ENCODE measurements around the gene COL4A6.

Gene COL4A6

GRCh38 chrX:108292053-108292452 is 146.2 kb downstream of the COL4A6 start:
- no peaks in the 10 kb centered on the region for H3K9me3 ChIP-seq (replicated peaks in 1 of 2; ENCODE audit: control insufficient read depth in 2 of 2, insufficient read depth in 1 of 2, low read depth in 1 of 2, low read length in 2 of 2)
- H3K4me3 ChIP-seq (ENCODE audit: low read length in 2 of 2) = no peak overlapping the region
- no CpG with 5 or more reads among the region's 3 CpGs for WGBS, 2 donors (ENCODE audit: extremely low coverage in 2 of 2, insufficient read length in 2 of 2, insufficient replicate concordance in 1 of 2)
- H3K4me1 ChIP-seq (ENCODE audit: control insufficient read depth in 2 of 2, insufficient read depth in 1 of 2, low read depth in 1 of 2, low read length in 2 of 2) = no peaks in the 10 kb centered on the region
- no peak overlapping the region for H3K27ac ChIP-seq (replicated peaks; ENCODE audit: low read length)
- H2BK15ac ChIP-seq (ENCODE audit: low read length) = no peak overlapping the region
- no peak overlapping the region for H3K4ac ChIP-seq (ENCODE audit: low read length)
- H2AFZ ChIP-seq (ENCODE audit: low read length) = no peak overlapping the region
- H3K27me3 ChIP-seq (ENCODE audit: control insufficient read depth in 3 of 3, insufficient read depth in 3 of 3, low read depth in 1 of 3, low read length in 3 of 3) = no peaks in the 10 kb centered on the region
- no peak overlapping the region for H2BK5ac ChIP-seq (ENCODE audit: low read length)
- H3K18ac ChIP-seq (ENCODE audit: low read length) = no peak overlapping the region
- no peak overlapping the region for H2BK120ac ChIP-seq (ENCODE audit: low read depth, low read length)
- H3K14ac ChIP-seq (ENCODE audit: low read length) = no peak overlapping the region
- H3K4me2 ChIP-seq (ENCODE audit: insufficient read depth, low read length, poor library complexity, severe bottlenecking) = no peak overlapping the region
- H4K91ac ChIP-seq (ENCODE audit: low read depth, low read length, poor library complexity) = no peak overlapping the region
- no peaks in the 10 kb centered on the region for H3K36me3 ChIP-seq (replicated peaks in 1 of 2; ENCODE audit: control insufficient read depth in 2 of 2, insufficient read depth in 2 of 2, low read length in 2 of 2)
- no peak overlapping the region for H2BK12ac ChIP-seq (ENCODE audit: low read length)
- no peak overlapping the region for H4K8ac ChIP-seq (ENCODE audit: low read depth, low read length)
- no peak overlapping the region for H3K23ac ChIP-seq (ENCODE audit: low read depth, low read length, poor library complexity)
- no peak for DNase-seq (ENCODE audit: low spot score)
- no peaks in the 10 kb centered on the region for H3K79me1 ChIP-seq (ENCODE audit: low read depth, low read length)
- no peak overlapping the region for H3K9ac ChIP-seq (ENCODE audit: low read depth, low read length, poor library complexity)
- H2AK5ac ChIP-seq (ENCODE audit: low read depth, low read length) = no peak overlapping the region

GRCh38 chrX:108285918-108286317 is 152.3 kb downstream of the COL4A6 start:
- H2AFZ ChIP-seq (ENCODE audit: low read length) = no peak overlapping the region
- no peak overlapping the region for H3K23ac ChIP-seq (ENCODE audit: low read depth, low read length, poor library complexity)
- H2BK5ac ChIP-seq (ENCODE audit: low read length) = no peak overlapping the region
- no peaks in the 10 kb centered on the region for H3K9me3 ChIP-seq (replicated peaks in 1 of 2; ENCODE audit: control insufficient read depth in 2 of 2, insufficient read depth in 1 of 2, low read depth in 1 of 2, low read length in 2 of 2)
- H4K8ac ChIP-seq (ENCODE audit: low read depth, low read length) = no peak overlapping the region
- H3K27me3 ChIP-seq (ENCODE audit: control insufficient read depth in 3 of 3, insufficient read depth in 3 of 3, low read depth in 1 of 3, low read length in 3 of 3) = no peaks in the 10 kb centered on the region
- H2BK15ac ChIP-seq (ENCODE audit: low read length) = no peak overlapping the region
- no peaks in the 10 kb centered on the region for H3K4me1 ChIP-seq (ENCODE audit: control insufficient read depth in 2 of 2, insufficient read depth in 1 of 2, low read depth in 1 of 2, low read length in 2 of 2)
- H3K4me2 ChIP-seq (ENCODE audit: insufficient read depth, low read length, poor library complexity, severe bottlenecking) = no peak overlapping the region
- H3K14ac ChIP-seq (ENCODE audit: low read length) = no peak overlapping the region
- H4K91ac ChIP-seq (ENCODE audit: low read depth, low read length, poor library complexity) = no peak overlapping the region
- no peak overlapping the region for H3K4ac ChIP-seq (ENCODE audit: low read length)
- H3K9ac ChIP-seq (ENCODE audit: low read depth, low read length, poor library complexity) = no peak overlapping the region
- no peak overlapping the region for H3K18ac ChIP-seq (ENCODE audit: low read length)
- no peaks in the 10 kb centered on the region for H3K79me1 ChIP-seq (ENCODE audit: low read depth, low read length)
- no peak overlapping the region for H3K4me3 ChIP-seq (ENCODE audit: low read length in 2 of 2)
- no peak for DNase-seq (ENCODE audit: low spot score)
- no CpG with 5 or more reads among the region's 2 CpGs for WGBS, 2 donors (ENCODE audit: extremely low coverage in 2 of 2, insufficient read length in 2 of 2, insufficient replicate concordance in 1 of 2)
- no peak overlapping the region for H2AK5ac ChIP-seq (ENCODE audit: low read depth, low read length)
- H3K36me3 ChIP-seq (replicated peaks in 1 of 2; ENCODE audit: control insufficient read depth in 2 of 2, insufficient read depth in 2 of 2, low read length in 2 of 2) = no peaks in the 10 kb centered on the region
- no peak overlapping the region for H3K27ac ChIP-seq (replicated peaks; ENCODE audit: low read length)
- H2BK12ac ChIP-seq (ENCODE audit: low read length) = no peak overlapping the region
- no peak overlapping the region for H2BK120ac ChIP-seq (ENCODE audit: low read depth, low read length)

- WGBS, 2 donors (ENCODE audit: extremely low coverage in 2 of 2, insufficient read length in 2 of 2, insufficient replicate concordance in 1 of 2) = no CpG with 5 or more reads among the region's 2 CpGs
- H3K27ac ChIP-seq (replicated peaks; ENCODE audit: low read length) = no peak overlapping the region
Observed at GRCh38 chrX:108285356-108285755, 152.9 kb downstream of the COL4A6 start.

GRCh38 chrX:108275732-108276131 is 162.5 kb downstream of the COL4A6 start:
- no peak overlapping the region for H2AFZ ChIP-seq (ENCODE audit: low read length)
- no peak overlapping the region for H2AK5ac ChIP-seq (ENCODE audit: low read depth, low read length)
- DNase-seq (ENCODE audit: low spot score) = no peak
- no peak overlapping the region for H3K4ac ChIP-seq (ENCODE audit: low read length)
- H3K27me3 ChIP-seq (ENCODE audit: control insufficient read depth in 3 of 3, insufficient read depth in 3 of 3, low read depth in 1 of 3, low read length in 3 of 3) = no peaks in the 10 kb centered on the region
- no peak overlapping the region for H4K8ac ChIP-seq (ENCODE audit: low read depth, low read length)
- no peak overlapping the region for H3K4me2 ChIP-seq (ENCODE audit: insufficient read depth, low read length, poor library complexity, severe bottlenecking)
- H2BK12ac ChIP-seq (ENCODE audit: low read length) = no peak overlapping the region
- no peaks in the 10 kb centered on the region for H3K79me1 ChIP-seq (ENCODE audit: low read depth, low read length)
- no CpG with 5 or more reads among the region's 4 CpGs for WGBS, 2 donors (ENCODE audit: extremely low coverage in 2 of 2, insufficient read length in 2 of 2, insufficient replicate concordance in 1 of 2)
- H4K91ac ChIP-seq (ENCODE audit: low read depth, low read length, poor library complexity) = no peak overlapping the region
- H3K36me3 ChIP-seq (replicated peaks in 1 of 2; ENCODE audit: control insufficient read depth in 2 of 2, insufficient read depth in 2 of 2, low read length in 2 of 2) = no peaks in the 10 kb centered on the region
- H3K4me1 ChIP-seq (ENCODE audit: control insufficient read depth in 2 of 2, insufficient read depth in 1 of 2, low read depth in 1 of 2, low read length in 2 of 2) = no peaks in the 10 kb centered on the region
- peaks cover 0 to 1% of the 10 kb centered on the region in 2 donors for H3K9me3 ChIP-seq (replicated peaks in 1 of 2; ENCODE audit: control insufficient read depth in 2 of 2, insufficient read depth in 1 of 2, low read depth in 1 of 2, low read length in 2 of 2)
- no peak overlapping the region for H3K18ac ChIP-seq (ENCODE audit: low read length)
- no peak overlapping the region for H3K27ac ChIP-seq (replicated peaks; ENCODE audit: low read length)
- no peak overlapping the region for H3K9ac ChIP-seq (ENCODE audit: low read depth, low read length, poor library complexity)
- no peak overlapping the region for H3K14ac ChIP-seq (ENCODE audit: low read length)
- no peak overlapping the region for H2BK5ac ChIP-seq (ENCODE audit: low read length)
- no peak overlapping the region for H2BK15ac ChIP-seq (ENCODE audit: low read length)
- no peak overlapping the region for H3K4me3 ChIP-seq (ENCODE audit: low read length in 2 of 2)
- H3K23ac ChIP-seq (ENCODE audit: low read depth, low read length, poor library complexity) = no peak overlapping the region
- H2BK120ac ChIP-seq (ENCODE audit: low read depth, low read length) = no peak overlapping the region

More at GRCh38 chrX:108285356-108285755, 152.9 kb downstream of the COL4A6 start:
- H3K4me1 ChIP-seq (ENCODE audit: control insufficient read depth in 2 of 2, insufficient read depth in 1 of 2, low read depth in 1 of 2, low read length in 2 of 2) = no peaks in the 10 kb centered on the region
- H3K14ac ChIP-seq (ENCODE audit: low read length) = no peak overlapping the region
- DNase-seq (ENCODE audit: low spot score) = no peak
- H2BK15ac ChIP-seq (ENCODE audit: low read length) = no peak overlapping the region
- no peak overlapping the region for H3K9ac ChIP-seq (ENCODE audit: low read depth, low read length, poor library complexity)
- no peaks in the 10 kb centered on the region for H3K9me3 ChIP-seq (replicated peaks in 1 of 2; ENCODE audit: control insufficient read depth in 2 of 2, insufficient read depth in 1 of 2, low read depth in 1 of 2, low read length in 2 of 2)
- H3K4me2 ChIP-seq (ENCODE audit: insufficient read depth, low read length, poor library complexity, severe bottlenecking) = no peak overlapping the region
- no peak overlapping the region for H2BK120ac ChIP-seq (ENCODE audit: low read depth, low read length)
- no peaks in the 10 kb centered on the region for H3K36me3 ChIP-seq (replicated peaks in 1 of 2; ENCODE audit: control insufficient read depth in 2 of 2, insufficient read depth in 2 of 2, low read length in 2 of 2)
- no peak overlapping the region for H3K4ac ChIP-seq (ENCODE audit: low read length)
- H3K18ac ChIP-seq (ENCODE audit: low read length) = no peak overlapping the region
- no peaks in the 10 kb centered on the region for H3K27me3 ChIP-seq (ENCODE audit: control insufficient read depth in 3 of 3, insufficient read depth in 3 of 3, low read depth in 1 of 3, low read length in 3 of 3)
- no peaks in the 10 kb centered on the region for H3K79me1 ChIP-seq (ENCODE audit: low read depth, low read length)
- no peak overlapping the region for H2BK5ac ChIP-seq (ENCODE audit: low read length)
- no peak overlapping the region for H3K23ac ChIP-seq (ENCODE audit: low read depth, low read length, poor library complexity)
- no peak overlapping the region for H2AK5ac ChIP-seq (ENCODE audit: low read depth, low read length)
- no peak overlapping the region for H4K91ac ChIP-seq (ENCODE audit: low read depth, low read length, poor library complexity)
- no peak overlapping the region for H2BK12ac ChIP-seq (ENCODE audit: low read length)
- no peak overlapping the region for H4K8ac ChIP-seq (ENCODE audit: low read depth, low read length)
- no peak overlapping the region for H2AFZ ChIP-seq (ENCODE audit: low read length)
- H3K4me3 ChIP-seq (ENCODE audit: low read length in 2 of 2) = no peak overlapping the region

Data from neuronal stem cell (in vitro differentiated cells).